Stimulated activated CD4-positive, alpha-beta T cell treated with anti-CD3 and anti-CD28 coated beads, Interleukin-2, amount 100 ng/mL, for 48 hours (primary cell): Measurements from ENCODE around the gene STRIP1.
A peak's percentile ranks its signal among the peaks of the same experiment; 100 is the strongest.
"Not testable (repeated sequence)": the region's sequence is repeated elsewhere in the genome, so short reads cannot be mapped to it uniquely, and the experiment has no call there.

Experiments used
- DNase-seq, 2 donors: peaks; one replicate each; pipeline ENCODE4 v3.0.0-alpha.2; 2020

The STRIP1 gene

GRCh38 chr1:110011527-110012041 is 22.8 kb upstream of the STRIP1 start:
- peak in 1 of 2 donors; percentile 19 for DNase-seq

DNA sequence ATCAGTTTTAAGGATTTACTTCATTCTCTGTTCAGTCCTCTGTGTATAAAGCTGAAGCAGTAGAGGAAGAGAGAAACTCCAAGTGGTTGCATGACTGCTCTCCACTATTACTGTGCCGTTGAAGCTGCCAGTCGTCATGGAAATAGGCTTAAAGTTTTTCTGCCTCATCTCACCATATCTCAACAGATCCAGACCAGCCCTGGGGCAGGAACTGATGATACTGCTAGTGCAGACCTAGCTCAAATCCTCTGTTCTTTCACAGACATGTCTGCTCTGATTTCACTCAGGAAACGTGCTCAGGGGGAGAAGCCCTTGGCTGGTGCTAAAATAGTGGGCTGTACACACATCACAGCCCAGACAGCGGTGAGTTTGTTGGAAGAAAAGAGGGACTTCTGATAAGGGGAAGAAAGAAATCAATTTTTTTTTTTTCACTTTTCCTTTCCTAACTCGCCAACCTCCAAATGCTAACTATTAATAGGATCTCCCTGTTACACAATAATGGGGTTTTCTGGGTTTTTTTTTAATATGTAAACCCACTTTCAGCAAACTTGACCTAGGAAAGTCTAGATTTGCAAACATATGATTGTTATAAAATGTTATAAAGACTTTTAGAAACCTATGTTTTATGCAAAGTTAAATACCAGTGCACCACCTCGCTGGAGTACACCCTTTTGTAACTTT is 22.2 kb upstream of the STRIP1 start:
- no peak for DNase-seq

GRCh38 chr1:110017792-110018191 is 16.6 kb upstream of the STRIP1 start:
- DNase-seq = no peak

DNA sequence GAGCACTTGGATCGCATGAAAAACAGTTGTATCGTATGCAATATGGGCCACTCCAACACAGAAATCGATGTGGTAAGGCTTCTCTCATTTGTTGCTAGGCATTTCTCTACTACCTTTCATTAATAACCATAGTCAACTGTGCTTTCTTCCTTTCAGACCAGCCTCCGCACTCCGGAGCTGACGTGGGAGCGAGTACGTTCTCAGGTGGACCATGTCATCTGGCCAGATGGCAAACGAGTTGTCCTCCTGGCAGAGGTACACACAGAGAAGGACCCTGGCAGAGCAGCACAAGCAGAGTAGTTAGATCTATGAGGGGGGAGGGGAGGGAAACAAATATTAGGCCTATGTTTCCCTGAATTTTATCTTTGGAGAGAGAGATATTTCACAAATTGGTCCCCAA is 16.0 kb upstream of the STRIP1 start:
- DNase-seq = no peak

- no peak for DNase-seq
These were observed 14.7 kb upstream of the STRIP1 start for GRCh38 chr1:110019770-110020169.

GRCh38 chr1:110021285-110021684 is 13.1 kb upstream of the STRIP1 start:
- DNase-seq = no peak

DNA sequence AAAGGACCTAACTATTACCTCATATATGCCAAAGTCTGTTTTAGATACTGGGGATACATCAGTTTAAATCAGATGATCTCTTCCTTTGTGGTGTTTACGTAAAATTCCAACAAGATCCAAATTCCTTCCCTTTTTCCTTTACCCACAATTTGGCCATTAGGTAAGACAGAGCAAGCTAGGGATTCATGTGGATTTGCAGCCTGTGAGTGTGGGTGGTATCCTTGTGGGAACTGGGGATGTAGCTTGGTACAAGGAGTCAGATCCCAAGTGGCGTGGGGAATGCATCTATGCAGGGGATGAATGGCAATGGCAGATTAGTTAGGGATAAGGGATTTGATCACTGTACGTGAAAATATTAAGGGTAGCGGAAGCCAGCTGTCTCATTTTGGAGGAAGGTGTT is 9.8 kb upstream of the STRIP1 start:
- no peak for DNase-seq

GRCh38 chr1:110030687-110031086 is 3.7 kb upstream of the STRIP1 start:
- not testable (repeated sequence) for DNase-seq

GRCh38 chr1:110032327-110032726 is 2.1 kb upstream of the STRIP1 start:
- no peak for DNase-seq

GRCh38 chr1:110033421-110033820 is 1.0 kb upstream of the STRIP1 start:
- no peak for DNase-seq

DNA sequence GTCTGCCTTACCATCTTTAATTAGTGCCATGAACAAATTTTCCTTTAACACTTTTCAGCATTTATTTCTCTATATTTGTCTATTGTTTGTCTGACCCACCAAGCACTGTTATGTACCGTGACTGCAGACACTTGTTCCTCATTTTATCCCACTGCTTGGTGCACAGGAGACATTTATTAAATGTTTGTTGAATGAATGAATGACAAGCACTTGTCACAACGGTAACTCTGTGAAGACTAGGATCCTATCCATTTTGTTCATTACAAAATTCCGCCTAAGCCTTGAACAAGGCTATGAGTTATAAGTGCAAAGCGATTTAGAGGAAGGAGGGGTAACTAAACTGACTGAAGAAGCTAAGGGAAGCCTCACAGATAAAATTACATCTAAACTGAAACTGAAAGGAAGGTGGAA is 379 bp upstream of the STRIP1 start:
- DNase-seq = no peak

- no peak for DNase-seq
These were observed 870 bp downstream of the STRIP1 start for GRCh38 chr1:110035236-110035752.

GRCh38 chr1:110038271-110038670 is 3.8 kb downstream of the STRIP1 start:
- no peak for DNase-seq

DNA sequence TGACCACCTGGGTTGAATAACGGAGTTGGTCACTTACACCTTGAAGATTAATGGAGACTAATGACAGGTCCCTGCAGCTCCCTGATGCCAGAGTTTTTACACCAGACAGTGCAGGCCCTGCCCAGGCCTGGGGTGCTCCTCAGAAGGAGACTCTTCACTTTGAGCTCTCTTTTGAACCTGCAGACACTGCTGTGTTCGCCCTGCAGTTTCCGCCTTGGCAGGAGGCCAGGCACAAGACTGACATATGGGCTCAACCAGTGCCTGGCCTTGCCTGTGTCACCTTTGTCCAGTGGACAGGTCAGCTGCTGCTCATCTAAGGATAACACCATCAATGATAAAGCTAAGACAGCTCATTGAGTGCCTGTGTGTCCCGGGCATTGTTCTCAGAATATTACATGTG is 5.2 kb downstream of the STRIP1 start:
- DNase-seq = no peak

DNA sequence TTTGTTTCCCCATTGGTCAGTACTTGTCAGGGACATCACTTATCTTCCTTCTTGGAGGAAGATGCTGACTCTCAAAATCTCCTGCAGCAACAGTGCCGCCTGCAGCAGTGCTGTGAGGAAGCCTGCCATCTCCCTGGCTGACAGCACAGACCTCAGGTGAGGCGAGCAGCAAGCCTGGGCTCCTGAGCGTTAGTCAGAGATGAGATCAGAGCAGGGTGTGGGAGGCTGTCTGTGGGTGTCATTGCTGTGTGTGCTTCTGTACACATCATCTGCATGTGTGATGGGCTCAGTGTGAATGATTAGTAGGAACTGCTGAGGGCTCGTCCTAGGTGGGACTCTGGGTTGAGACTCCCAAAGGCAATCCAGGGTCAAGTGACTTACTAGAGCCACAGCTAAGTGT is 6.1 kb downstream of the STRIP1 start:
- DNase-seq = peak in 1 of 2 donors; percentile 13

- no peak for DNase-seq
These were observed 8.6 kb downstream of the STRIP1 start for GRCh38 chr1:110043016-110043415.

DNA sequence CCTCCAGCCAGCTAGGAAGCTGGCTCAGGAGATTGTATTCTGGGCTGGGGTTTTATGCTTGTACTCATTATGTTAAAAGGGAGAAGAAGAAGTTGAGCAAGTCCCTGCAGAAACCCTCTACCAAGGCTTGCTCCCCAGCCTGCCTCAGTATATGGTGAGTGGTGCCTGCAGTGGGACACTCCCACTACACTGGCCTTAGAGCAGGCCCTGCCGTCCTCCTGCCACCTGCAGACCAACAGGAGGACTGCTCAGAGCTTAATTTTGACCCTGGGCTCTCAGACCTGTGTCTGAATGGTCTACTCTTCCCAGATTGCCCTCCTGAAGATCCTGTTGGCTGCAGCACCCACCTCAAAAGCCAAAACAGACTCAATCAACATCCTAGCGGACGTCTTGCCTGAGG is 13.0 kb downstream of the STRIP1 start:
- DNase-seq = no peak

GRCh38 chr1:110048240-110048639 is 13.8 kb downstream of the STRIP1 start:
- no peak for DNase-seq

DNA sequence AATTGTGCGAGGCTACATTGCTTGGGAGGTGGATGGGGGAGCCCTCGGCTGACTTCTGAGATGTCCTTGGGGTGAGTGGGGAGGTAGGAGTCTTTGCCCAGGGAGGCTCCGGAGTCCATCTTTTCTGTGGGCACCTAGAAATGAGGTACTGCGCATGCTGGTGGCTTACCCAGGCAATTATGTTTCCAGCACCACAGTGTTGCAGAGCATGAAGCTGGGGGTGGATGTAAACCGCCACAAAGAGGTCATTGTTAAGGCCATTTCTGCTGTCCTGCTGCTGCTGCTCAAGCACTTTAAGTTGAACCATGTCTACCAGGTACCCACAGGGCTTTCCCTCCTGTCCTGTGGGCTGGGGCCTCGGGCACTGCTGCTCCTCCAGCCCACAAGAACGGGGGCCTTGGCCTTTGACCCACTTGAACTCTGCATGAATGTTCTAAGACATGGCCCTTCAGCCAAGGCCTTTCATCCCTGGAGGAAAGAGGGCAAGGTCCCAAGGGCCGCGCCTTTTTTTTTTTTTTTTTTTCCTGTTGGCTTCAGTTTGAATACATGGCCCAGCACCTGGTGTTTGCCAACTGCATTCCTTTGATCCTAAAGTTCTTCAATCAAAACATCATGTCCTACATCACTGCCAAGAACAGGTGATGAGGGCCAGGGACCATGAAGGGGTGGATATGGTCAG is 14.6 kb downstream of the STRIP1 start:
- DNase-seq = no peak

GRCh38 chr1:110049801-110050601 is 15.6 kb downstream of the STRIP1 start:
- no peak for DNase-seq

GRCh38 chr1:110050602-110051261 is 16.3 kb downstream of the STRIP1 start:
- no peak for DNase-seq

DNA sequence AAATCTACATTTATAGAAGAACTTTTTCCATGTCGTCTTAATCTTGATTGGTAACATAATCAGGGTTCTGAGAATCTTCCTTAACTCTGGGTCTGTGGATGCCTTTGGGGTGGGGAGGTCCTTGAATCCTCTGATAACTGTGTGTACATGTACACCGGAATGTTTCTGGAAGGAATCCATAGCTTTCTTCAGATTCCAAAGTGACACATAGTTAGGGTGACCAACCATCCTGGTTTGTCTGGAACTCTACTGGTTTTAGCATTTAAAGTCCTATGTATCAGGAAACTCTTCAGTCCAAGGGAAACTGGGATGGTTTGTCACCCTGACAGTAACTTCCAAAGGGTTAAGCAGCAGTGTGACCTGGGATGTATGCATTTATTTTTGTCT is 16.8 kb downstream of the STRIP1 start:
- no peak for DNase-seq
